Nephron progenitor cell (in vitro differentiated cells): Measurements from ENCODE around the gene LAMB1.
A peak's percentile ranks its signal among the peaks of the same experiment; 100 is the strongest.
"Not testable (repeated sequence)": the region's sequence is repeated elsewhere in the genome, so short reads cannot be mapped to it uniquely, and the experiment has no call there.

Experiments used
- DNase-seq: peaks from one replicate; pipeline ENCODE4 v3.0.0; 2021
- H3K27ac Mint-ChIP-seq: 2 replicates; pipeline ENCODE4 v1.8.0; 2021; ENCODE audit warnings: mild to moderate bottlenecking, moderate library complexity, mixed read lengths
- H3K27me3 Mint-ChIP-seq: 2 replicates; pipeline ENCODE4 v1.8.0; 2021; ENCODE audit warnings: mild to moderate bottlenecking, low read depth, mixed read lengths; ENCODE audit not compliant: poor library complexity
- H3K36me3 Mint-ChIP-seq: 2 replicates; pipeline ENCODE4 v1.8.0; 2021; ENCODE audit warnings: low read depth, mixed read lengths
- H3K4me1 Mint-ChIP-seq: 2 replicates; pipeline ENCODE4 v1.8.0; 2021; ENCODE audit warnings: mixed read lengths
- H3K4me3 Mint-ChIP-seq: 2 replicates; pipeline ENCODE4 v1.8.0; 2021; ENCODE audit warnings: mild to moderate bottlenecking, moderate library complexity, mixed read lengths
- H3K9me3 Mint-ChIP-seq: 2 replicates; pipeline ENCODE4 v1.8.0; 2021; ENCODE audit warnings: mild to moderate bottlenecking, moderate library complexity, mixed read lengths
- TF ChIP-seq, protein P1 (sequence below): fragments of 200-600 bp; sonication (generic); IDR thresholded peaks from 2 replicates; pipeline ENCODE4 v1.5.0; 2021; ENCODE audit warnings: antibody characterized with exemption

LAMB1 gene

DNA sequence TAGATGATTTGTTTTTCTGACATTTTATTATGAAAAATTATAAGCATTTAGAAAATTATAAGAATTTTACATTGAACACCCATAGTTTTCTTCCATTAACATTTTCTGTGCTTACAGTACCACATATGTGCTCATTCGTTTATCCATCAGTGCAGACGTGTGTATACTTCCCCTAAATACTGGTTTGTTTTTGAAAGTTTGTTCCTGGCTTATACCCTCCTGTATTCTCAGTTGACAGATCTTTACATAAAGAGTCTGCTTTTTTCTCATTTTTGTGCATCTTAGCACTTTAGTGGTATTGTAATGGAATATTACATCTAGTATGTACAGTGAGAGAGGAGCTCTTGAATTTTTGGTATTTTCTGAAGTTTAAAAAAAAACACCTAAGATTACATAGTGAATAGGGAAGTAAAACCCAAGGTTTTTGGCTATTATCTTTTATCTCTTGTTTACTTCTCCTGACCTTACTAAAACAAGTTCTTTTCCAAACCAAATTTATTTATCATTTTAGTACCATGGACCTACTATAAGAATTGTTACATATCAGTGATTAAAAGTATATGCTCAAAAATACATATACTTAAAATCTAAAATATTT lies 103.9 kb downstream of the LAMB1 start:
- H3K9me3 Mint-ChIP-seq = no peaks in the 10 kb centered on the region
- no peak for DNase-seq
- H3K4me1 Mint-ChIP-seq = no peaks in the 10 kb centered on the region
- H3K27me3 Mint-ChIP-seq = no peaks in the 10 kb centered on the region
- H3K27ac Mint-ChIP-seq = no peak overlapping the region
- H3K4me3 Mint-ChIP-seq = no peak overlapping the region
- TF ChIP-seq, protein P1, sequence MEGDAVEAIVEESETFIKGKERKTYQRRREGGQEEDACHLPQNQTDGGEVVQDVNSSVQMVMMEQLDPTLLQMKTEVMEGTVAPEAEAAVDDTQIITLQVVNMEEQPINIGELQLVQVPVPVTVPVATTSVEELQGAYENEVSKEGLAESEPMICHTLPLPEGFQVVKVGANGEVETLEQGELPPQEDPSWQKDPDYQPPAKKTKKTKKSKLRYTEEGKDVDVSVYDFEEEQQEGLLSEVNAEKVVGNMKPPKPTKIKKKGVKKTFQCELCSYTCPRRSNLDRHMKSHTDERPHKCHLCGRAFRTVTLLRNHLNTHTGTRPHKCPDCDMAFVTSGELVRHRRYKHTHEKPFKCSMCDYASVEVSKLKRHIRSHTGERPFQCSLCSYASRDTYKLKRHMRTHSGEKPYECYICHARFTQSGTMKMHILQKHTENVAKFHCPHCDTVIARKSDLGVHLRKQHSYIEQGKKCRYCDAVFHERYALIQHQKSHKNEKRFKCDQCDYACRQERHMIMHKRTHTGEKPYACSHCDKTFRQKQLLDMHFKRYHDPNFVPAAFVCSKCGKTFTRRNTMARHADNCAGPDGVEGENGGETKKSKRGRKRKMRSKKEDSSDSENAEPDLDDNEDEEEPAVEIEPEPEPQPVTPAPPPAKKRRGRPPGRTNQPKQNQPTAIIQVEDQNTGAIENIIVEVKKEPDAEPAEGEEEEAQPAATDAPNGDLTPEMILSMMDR = no peak
- H3K36me3 Mint-ChIP-seq = peaks cover 54% of the 10 kb centered on the region

DNA sequence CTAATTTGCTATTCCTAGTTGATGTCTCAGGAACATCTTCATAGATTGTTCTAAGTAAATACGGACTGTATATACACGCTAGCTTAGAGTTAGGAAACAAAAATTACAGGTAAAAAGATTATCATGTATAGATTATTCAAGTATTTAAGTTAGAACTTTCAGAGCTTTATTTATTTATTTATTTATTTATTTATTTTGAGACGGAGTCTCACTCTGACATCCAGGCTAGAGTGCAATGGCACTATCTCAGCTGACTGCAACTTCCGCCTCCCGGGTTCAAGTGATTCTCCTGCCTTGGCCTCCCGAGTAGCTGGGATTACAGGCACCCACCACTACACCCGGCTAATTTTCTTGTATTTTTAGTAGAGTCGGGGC lies 110.6 kb downstream of the LAMB1 start:
- not testable (repeated sequence) for H3K27me3 Mint-ChIP-seq, H3K9me3 Mint-ChIP-seq, DNase-seq, H3K27ac Mint-ChIP-seq
- peaks cover 41% of the 10 kb centered on the region for H3K36me3 Mint-ChIP-seq
- peaks cover 28% of the 10 kb centered on the region for H3K4me1 Mint-ChIP-seq
- peak overlapping the region; percentile 99 for H3K4me3 Mint-ChIP-seq

DNA sequence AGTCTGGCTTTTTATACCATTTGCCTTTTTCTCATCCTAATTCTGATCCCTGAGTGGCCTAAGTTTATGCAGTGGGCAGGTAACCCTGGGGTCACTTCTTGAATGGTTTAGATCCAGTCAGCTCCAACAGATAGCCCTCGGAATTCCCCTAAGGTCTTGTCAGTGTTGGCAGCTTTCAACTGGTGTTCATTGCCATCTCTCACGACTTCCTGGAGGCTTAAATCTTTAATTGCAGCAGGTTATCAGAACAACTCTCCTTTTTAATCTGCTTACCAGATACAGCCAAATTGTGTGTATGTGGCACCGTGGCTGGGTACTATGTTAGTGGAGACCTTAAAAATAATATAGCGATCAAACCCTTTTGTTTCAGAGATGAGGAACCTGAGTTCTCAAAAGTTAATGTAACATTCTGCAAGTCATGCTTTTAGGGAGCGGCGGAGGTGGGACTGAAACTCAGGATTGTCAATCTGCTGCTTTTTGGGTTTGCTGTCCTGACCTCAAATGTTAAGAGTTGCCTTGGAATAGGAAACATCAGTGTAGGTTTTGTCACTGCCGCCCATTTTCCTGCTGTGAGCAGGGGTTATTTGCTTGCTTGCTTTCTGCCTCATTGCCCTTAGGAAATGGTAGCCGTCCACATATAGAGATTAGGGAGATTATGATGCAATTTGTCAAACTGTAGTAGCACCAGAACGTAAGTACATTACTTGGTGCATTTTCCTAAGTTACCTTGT lies 111.2 kb downstream of the LAMB1 start:
- H3K36me3 Mint-ChIP-seq = peaks cover 36% of the 10 kb centered on the region
- peaks cover 8% of the 10 kb centered on the region for H3K27me3 Mint-ChIP-seq
- no peak for DNase-seq
- TF ChIP-seq, protein P1 = no peak
- H3K4me3 Mint-ChIP-seq = peak overlapping the region; percentile 99
- peak overlapping the region; percentile 88 for H3K27ac Mint-ChIP-seq
- peaks cover 5% of the 10 kb centered on the region for H3K9me3 Mint-ChIP-seq
- peaks cover 28% of the 10 kb centered on the region for H3K4me1 Mint-ChIP-seq

DNA sequence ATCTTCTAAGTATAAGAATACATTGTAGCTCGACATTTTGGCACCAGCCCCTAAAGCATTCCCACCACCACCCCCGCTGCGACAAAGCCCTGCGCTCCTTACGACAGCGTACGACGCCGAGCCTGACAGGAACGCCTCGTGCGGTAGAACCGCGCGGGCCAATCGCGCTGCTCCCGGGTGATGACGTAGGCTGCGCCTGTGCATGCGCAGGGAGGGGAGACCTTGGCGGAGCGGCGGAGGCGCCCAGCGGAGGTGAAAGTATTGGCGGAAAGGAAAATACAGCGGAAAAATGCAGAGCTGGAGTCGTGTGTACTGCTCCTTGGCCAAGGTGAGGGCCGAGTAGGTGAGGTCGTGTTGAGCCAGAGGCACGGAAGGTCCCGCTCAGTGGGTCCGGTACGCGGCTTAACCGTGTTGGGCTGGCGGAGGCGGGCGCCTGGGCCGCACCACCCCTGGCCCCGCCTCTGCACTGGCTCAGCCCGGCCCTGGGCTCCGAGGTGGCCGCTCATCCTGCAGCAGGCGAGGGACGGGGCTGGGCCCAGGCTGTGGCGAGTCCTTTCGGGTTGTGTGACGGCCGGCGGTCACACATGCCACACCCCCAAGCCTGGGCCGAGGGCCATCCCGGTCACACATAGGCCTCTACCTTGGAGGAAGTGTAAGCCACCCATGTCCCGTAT lies 111.9 kb downstream of the LAMB1 start, which contains the start of gene DLD:
Gene DLD (plus strand): TSS at position 222 of the 674 bp plus-strand sequence. CDS start 68 bp downstream, at position 290.
- DNase-seq = peak; percentile 90
- Mint-ChIP-seq H3K36me3 (peaks cover 29% of the 10 kb centered on the region), H3K27ac (peak within 1 kb of the TSS; percentile 100), H3K27me3 (peaks cover 15% of the 10 kb centered on the region), H3K4me3 (peak within 1 kb of the TSS; percentile 99), H3K9me3 (peaks cover 5% of the 10 kb centered on the region), H3K4me1 (peaks cover 28% of the 10 kb centered on the region)
- TF ChIP-seq, protein P1 = no peak

DNA sequence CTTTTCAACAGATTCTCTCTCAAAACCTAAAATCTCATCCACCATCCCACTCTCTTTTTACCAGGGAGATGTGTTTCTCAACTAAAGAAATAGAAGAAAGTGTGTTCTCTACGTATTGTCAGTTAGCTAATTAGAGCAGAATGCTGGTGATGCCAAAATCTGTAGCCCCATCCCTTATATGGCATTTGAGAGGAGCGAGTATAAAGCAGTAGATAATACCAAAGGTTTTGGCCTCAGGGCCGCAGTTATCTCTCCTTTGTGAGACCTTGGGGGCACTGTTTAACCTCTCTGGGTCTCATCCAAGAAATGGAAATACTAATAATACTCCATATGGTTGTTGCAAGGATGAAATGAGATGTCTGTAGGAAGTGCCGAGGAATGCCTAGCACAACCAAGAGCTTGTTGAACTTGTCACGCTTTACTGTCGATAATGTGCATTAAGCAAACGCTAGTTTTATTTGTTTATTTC lies 112.4 kb downstream of the LAMB1 start:
- Mint-ChIP-seq H3K4me3 (peak overlapping the region; percentile 99), H3K27ac (no peak overlapping the region), H3K9me3 (peaks cover 5% of the 10 kb centered on the region), H3K27me3 (peaks cover 21% of the 10 kb centered on the region), H3K4me1 (peaks cover 28% of the 10 kb centered on the region), H3K36me3 (peaks cover 23% of the 10 kb centered on the region)
- no peak for DNase-seq
- TF ChIP-seq, protein P1 = no peak

DNA sequence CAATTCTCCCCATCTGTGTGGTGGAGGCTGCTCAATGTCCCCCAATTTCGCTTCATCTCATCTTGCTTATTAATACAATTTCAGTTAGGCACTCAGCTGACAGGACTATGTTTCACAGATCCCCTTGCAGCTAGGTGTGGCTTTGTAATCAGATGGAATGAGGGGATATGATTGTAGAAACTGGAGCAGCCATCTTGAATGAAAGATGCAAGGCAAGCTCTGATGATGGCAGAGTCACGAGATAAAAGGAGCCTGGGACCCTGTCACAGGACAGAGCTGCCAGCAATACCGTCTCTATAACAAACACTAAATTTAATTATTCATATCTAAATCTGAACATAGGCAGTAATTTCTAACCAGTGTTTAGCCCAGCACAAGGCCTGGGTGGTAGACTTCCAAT lies 113.0 kb downstream of the LAMB1 start:
- Mint-ChIP-seq H3K27ac (no peak overlapping the region), H3K27me3 (peaks cover 26% of the 10 kb centered on the region), H3K36me3 (peaks cover 18% of the 10 kb centered on the region), H3K4me3 (peak overlapping the region; percentile 11), H3K4me1 (peaks cover 28% of the 10 kb centered on the region), H3K9me3 (peaks cover 5% of the 10 kb centered on the region)
- TF ChIP-seq, protein P1 = no peak
- no peak for DNase-seq

DNA sequence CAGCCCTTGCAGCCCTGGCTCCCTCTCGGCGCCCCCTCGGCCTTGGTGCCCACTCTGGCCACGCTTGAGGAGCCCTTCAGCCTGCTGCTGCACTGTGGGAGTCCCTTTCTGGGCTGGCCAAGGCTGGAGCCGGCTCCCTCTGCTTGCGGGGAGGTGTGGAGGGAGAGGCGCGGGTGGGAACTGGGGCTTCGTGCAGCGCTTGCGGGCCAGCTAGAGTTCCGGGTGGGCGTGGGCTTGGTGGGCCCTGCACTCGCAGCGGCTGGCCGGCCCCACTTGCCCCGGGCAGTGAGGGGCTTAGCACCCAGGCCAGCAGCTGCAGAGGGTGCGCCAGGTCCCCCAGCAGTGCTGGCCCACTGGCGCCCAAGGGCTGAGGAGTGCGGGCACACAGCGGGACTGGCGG lies 115.1 kb downstream of the LAMB1 start:
- H3K27ac Mint-ChIP-seq, H3K9me3 Mint-ChIP-seq, H3K4me3 Mint-ChIP-seq, H3K36me3 Mint-ChIP-seq, DNase-seq: not testable (repeated sequence)
- H3K27me3 Mint-ChIP-seq = peaks cover 39% of the 10 kb centered on the region
- peaks cover 16% of the 10 kb centered on the region for H3K4me1 Mint-ChIP-seq
